AG08395 (cell line): ENCODE results near the gene GRIA4.

Experiments used
- DNase-seq: peaks from one replicate; pipeline ENCODE4 v3.0.0; 2012; ENCODE audit warnings: mixed read lengths, low spot score

GRIA4 gene

DNA sequence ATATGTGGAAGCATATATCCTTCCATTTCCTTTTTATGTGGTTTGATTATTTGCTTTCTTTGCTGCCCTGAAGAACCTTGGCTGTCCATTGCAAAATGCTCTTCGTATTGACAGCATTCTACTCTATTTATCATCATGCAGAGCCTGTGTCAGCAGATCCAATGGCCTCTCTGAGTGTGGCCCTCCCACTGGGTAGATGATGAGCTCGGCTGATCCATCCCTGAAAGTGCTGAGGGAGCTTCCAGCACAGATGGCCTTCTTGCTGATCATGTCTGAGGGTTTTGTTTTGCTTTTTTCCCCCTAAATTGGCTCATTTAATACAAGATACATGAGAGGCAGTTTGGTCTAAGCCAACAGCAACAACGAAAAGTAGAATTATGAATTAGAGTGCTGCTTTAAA is 181.0 kb downstream of the GRIA4 start:
- no peak for DNase-seq

DNA sequence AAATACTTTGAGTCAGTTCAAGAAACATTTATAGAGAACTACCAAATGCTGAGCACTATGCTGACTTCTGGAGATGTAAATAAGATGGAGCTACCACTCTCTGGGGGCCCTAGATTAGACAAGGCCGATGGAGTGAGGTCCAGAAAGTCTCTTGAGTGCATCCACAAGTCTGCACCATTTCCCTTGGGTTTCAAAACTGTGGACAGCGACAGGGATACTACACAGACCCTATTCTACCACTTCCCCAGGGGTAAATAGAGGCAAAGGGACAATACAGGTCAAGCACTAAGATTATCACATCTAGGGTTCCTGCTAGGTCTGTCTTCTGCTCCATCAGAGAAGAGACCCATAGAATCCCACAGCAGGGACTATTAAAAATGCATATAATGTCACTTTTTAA is 183.2 kb downstream of the GRIA4 start:
- no peak for DNase-seq

DNA sequence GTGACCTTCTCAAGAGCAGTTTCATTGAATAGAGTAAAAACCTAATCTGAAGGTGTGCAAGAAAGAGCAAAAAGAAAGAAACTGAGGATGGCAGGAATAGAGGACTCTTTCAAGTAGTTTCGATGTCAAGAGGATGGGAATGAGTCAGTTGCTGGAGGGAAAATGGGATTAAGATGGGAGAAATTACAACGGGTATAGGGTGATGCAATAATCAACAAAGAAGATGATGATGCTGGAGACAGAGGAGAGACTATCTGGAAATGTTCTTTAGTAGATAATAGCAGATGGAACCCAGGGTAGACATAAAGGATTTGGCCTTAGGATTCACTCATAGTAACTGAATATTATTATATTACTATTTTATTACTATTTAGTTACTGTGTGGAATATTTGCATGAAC is 189.4 kb downstream of the GRIA4 start:
- DNase-seq, result no peak

- no peak for DNase-seq
Observed at GRCh38 chr11:105799728-105800462, 190.0 kb downstream of the GRIA4 start.

- DNase-seq, result no peak
Observed at GRCh38 chr11:105802390-105802789, 192.5 kb downstream of the GRIA4 start.

- DNase-seq, result no peak
Observed at GRCh38 chr11:105811242-105811641, 201.4 kb downstream of the GRIA4 start.

- DNase-seq, result no peak
Observed at GRCh38 chr11:105821372-105821771, 211.5 kb downstream of the GRIA4 start.

- DNase-seq, result no peak
Observed at GRCh38 chr11:105821781-105822180, 211.9 kb downstream of the GRIA4 start.

- DNase-seq, result no peak
Observed at GRCh38 chr11:105823495-105824033, 213.7 kb downstream of the GRIA4 start.

GRCh38 chr11:105824457-105825013 is 214.7 kb downstream of the GRIA4 start:
- DNase-seq, result no peak

DNA sequence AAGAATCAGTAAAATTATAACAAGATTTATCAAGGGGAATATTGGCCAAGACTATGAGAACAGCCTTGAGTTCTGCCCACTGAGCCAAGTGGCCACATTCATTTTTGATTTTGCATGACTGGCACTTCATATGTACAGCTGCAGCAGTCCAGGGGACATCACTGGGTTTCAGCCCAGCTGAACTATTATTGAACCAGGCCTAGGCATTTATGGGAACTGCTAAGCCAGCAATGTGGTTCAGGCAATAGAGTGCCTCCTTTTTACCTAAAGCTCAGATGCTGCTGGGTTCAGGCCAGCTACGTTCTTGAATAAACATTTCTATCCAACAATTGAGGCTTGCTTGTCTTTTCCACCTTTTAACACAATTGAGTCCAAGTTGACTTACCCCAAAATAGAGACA is 215.3 kb downstream of the GRIA4 start:
- no peak for DNase-seq

DNA sequence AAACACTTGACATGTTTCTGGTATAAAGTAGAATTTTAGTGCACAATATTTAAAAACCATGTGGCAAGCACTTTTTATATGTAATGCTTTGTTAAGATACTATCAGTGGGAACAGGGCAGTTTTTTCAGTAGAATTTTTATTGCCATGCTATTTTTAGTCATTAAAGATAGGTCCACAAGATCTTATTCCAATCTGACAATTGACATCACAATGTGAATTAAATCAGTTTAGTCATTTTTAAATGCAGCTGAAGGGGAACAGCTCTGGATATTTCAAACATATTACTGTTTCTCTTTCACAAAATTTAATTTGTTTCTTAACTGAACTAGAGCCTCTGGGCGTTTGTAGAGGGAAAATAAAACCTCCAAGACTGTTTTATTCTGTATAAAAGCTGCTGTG is 218.0 kb downstream of the GRIA4 start:
- no peak for DNase-seq

DNA sequence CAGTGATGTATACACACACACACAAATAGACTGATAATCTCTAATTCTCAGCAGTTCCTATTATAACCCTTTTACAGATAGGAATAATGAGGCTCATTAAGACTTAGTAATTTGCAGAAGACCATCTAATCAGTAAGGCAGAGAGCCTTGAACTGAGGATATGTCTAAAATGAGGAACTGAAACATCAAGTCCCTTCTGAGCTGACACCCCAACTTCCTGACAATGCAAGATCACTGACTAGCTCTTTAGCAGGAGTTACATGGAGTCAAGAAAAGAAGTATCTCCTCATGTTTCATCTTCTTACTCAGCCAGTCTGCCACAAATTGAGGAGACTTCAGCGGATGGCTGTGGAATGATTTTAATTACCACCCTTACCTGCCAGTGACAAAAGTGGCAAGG is 219.2 kb downstream of the GRIA4 start:
- DNase-seq, result no peak

DNA sequence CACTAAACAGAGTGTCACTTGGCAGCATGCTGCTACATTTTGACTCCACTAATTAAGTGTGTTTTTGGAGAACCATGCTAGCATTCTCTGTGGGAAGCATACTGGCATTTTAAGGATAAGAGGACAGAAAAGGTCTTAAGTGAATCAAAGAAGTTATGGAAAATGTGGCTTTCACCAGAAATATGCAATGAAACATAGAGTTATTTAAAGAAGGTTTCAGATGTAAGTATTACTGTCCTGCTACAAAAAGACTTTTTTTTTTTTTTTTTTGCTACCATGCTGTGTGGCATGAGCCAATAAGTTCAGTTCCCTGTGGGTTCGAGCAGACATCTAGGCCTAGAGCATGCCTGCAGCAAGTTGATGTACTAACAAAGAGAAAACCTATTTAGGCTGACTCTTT is 224.6 kb downstream of the GRIA4 start:
- no peak for DNase-seq

DNA sequence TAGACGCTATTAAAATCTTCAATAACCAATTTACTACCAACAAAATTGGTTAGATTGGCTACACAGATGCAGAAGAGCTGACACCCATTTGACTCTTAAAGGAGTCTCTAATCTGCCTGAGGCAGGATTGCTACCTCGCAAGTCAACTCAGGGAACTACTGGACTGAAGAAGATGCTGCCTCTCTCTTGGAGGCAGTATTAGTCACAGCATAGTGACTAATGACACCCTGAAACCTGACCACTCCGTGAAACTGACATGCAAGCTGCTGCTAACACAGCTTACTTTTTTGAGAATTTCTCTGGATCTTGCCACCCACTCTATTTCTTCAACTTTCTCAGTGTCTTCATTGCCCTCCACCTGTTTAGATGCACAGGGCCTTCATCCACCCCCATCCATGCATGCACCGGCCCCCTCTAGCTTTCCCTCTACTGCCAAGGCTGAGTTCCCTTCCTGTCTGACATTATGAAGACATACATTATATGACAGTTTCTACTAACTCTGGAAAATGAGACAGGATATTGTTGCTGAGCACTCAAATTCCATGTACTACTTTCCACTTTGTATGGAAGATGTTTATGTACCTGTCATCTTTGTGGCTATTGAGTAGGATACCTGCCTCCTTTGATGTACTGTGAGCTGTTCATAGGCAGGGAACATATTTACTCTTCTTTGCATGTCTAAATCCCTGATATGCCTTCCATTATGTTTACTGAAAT is 229.0 kb downstream of the GRIA4 start:
- DNase-seq, result no peak

GRCh38 chr11:105840391-105840790 is 230.5 kb downstream of the GRIA4 start:
- DNase-seq, result no peak

- DNase-seq, result no peak
Observed at GRCh38 chr11:105852403-105852802, 242.5 kb downstream of the GRIA4 start.

GRCh38 chr11:105854269-105854668 is 244.4 kb downstream of the GRIA4 start:
- DNase-seq, result no peak

DNA sequence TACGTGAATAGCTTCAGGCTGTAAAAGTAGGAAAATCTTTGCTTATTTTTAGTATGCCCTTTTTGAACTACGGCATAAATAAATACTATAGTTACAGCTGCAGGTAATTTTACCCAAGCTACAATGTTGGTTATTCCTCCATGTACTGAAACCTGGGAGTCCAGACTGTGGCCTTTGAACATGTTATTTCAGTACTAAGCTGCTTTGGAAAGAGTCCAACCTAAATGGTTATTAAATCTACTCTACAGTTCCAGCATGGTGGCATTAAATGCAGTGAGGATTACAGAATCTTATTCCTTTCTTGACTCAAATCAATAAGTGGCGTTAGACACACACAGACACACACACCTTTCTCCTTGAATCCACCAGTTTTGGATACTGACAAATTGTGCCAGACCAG is 247.1 kb downstream of the GRIA4 start:
- no peak for DNase-seq

DNA sequence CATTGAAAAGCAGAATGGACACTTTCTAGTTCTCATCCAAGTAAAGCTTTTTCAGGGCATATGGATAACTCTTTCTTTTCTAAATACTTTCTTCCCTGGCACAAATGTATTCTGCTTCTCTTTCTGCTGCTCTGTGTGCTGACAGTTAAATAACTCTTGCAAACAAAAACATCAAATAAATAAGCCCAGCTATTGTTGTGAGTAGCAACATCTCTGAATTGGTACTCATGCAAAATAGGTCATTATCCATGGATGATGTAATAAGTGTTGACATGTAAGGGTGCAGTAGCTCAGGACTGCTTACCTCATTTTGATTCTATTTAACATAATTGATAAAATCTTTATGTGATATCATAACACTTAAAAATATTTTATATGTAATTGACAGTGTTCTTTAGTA is 247.9 kb downstream of the GRIA4 start:
- DNase-seq, result no peak

DNA sequence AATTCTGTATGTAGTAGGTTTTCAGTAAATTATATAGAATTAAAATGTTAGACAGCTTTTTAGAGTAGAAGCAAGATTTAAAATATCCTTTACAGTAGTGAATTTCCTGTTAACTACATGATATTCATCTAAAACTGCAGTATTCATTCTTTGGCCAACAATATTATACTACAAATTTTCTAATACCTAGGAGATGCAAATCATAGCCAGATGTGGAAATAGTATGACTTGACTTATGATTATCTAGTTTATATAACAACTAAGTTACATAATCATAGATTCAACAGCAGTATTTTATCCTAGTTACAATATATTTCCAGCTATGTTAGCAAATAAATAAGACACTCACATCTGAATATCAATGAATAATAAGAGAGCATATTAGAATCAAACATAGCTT is 249.0 kb downstream of the GRIA4 start:
- DNase-seq, result no peak

DNA sequence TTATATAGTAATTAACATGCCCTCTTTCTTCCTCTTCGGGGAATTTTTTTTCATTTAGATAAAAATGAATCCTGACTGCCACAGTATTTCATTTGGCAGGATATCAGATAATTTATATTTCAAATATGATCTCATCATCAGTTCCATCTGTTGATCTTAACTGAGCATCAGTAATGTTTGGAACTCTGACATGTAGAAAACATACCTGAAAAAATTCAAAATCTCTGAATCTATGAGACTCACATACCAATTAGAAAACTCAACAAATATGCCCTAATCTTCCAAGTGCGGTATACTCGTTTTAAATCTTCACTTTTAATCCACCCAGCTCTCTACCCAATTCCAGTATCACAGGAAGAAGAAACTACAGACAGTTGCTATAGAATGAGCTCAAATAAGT is 250.2 kb downstream of the GRIA4 start:
- DNase-seq, result no peak

DNA sequence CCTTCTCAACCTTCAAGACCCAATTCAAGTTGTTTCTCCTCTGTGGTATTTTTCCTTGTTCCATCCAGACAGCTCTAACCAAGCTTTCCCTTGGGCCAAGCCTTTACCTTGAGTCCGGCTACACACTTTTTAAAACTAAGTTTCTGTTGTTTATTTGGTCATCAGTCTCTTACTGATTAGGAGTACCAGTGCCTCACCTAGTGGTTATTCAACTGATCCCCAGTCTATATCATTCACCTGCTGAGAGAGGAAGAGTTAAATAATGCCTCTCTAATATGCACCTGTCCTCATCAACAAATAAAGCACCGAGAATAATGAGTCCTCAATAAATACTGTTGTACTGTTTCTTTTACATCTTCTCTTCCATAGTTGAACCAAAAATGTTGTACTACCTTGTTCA is 251.4 kb downstream of the GRIA4 start:
- no peak for DNase-seq
